HG02885 (cell line): ENCODE results near the gene DOCK9.

Source experiments
- ATAC-seq: cut with Tn5 transposase; IDR thresholded peaks from one replicate; pipeline ENCODE4 v1.9.1; 2021; ENCODE audit warnings: mild to moderate bottlenecking; ENCODE audit not compliant: unreplicated experiment, poor library complexity

Gene DOCK9

GRCh38 chr13:98951266-98951665, 26.6 kb downstream of the DOCK9 start:
- no peak for ATAC-seq

DNA sequence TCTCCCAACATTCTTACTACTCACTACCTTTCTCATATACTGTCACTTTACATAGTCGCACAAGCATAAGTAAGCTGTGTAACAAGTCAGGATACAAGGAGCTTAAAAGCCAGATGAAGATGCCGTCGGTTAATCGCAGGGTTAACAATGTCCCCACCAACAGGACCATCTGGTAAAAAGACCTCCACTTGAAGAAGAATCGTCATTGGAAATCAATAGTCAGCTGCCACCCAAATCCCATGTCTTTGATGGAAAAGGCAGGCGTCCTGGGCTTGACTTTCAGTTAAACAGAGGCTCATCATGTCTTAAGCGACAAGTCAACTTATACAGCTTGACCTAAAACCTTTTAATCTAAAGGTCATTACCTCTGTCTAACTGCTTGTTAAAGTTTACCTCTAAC, 27.2 kb downstream of the DOCK9 start:
- no peak for ATAC-seq

GRCh38 chr13:98947925-98948324, 29.9 kb downstream of the DOCK9 start:
- no peak for ATAC-seq

GRCh38 chr13:98945863-98946605, 31.8 kb downstream of the DOCK9 start:
- no peak for ATAC-seq

GRCh38 chr13:98944336-98944735, 33.5 kb downstream of the DOCK9 start:
- ATAC-seq: no peak

GRCh38 chr13:98942997-98943396, 34.9 kb downstream of the DOCK9 start:
- ATAC-seq: no peak

DNA sequence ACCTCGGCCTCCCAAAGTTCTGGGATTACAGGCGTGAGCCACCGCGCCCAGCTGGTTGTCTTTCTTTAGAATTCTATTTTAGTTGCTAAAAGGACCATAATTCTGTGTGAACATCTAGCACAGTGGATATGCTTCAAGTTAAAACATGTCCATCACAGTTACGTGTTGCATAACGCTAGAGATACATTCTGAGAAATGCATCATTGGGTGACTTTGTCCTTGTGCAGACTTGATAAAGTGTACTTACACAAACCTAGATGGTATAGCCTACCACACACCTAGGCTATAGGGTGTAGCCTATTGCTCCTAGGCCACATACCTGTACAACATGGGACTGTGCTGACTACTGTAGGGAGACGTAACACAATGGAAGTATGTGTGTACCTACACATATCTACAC, 35.4 kb downstream of the DOCK9 start:
- no peak for ATAC-seq

GRCh38 chr13:98941536-98941935, 36.3 kb downstream of the DOCK9 start:
- ATAC-seq: no peak

DNA sequence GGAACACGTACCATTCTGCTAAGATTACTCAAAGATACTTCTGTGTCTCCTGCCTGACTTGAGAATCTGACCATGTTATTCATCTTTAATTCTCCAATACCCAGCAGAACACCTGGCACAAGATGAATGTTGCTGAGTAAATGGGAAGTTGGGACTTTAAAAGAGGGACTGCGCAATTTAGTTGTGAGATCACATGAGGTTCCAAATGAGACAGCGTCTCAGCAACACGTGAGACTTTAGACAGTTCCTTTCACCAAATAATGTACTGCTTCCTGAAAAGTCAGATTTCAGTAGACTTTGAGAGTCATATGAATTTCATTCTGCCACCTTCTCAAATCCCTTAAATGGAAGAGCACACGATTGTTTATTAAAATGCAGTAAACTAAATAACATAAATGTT, 36.7 kb downstream of the DOCK9 start:
- ATAC-seq: no peak

GRCh38 chr13:98940325-98941001, 37.4 kb downstream of the DOCK9 start:
- ATAC-seq: no peak

DNA sequence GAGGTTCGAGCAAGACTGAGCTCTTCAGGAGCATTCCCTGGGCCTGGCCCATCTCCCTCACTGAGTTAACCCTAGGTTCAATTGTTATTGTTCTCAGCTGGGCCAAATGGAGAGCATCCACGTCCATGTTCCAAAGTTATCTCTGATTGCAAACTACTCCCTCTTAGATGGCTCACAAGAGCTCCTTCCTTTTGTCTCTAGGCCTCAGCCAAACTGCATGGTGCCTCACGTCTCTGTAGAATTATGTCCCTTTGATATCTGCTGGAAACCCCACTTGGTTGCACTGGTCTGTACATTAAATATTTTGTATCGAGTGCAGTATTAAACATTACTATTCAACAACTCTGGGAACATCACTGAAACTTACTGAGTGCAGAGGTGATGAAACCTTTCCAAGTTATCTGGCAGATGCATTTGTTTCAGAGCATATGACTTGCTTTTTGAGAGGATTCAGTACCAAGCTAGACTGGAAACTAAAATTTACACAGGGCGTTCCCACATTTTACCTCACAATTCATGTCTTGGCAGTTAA, 38.1 kb downstream of the DOCK9 start:
- ATAC-seq: no peak

- no peak for ATAC-seq
Measured at GRCh38 chr13:98938801-98939200, 39.1 kb downstream of the DOCK9 start.

GRCh38 chr13:98937911-98938381, 39.9 kb downstream of the DOCK9 start:
- ATAC-seq: no peak

DNA sequence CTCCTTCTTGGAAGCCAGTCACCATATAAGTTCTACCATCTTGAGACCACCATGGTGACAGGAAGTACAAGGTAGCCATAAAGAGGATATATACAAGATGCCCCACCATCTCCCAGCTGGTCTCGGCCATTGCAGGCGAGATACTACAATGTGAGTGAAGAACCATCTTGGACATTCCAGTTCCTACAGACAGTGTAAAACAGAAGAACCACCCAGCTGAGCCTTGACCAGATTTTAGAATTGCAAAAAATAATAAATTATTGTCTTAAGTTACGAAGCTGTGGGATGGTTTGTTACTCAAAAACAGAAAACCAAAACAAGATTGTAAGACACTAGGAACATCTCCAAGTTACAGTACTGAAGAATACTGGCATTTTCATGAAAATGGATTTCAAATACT, 43.6 kb downstream of the DOCK9 start:
- ATAC-seq: no peak

GRCh38 chr13:98930151-98930591, 47.7 kb downstream of the DOCK9 start:
- no peak for ATAC-seq

- ATAC-seq: no peak
Measured at GRCh38 chr13:98927951-98928927, 49.6 kb downstream of the DOCK9 start.

- ATAC-seq: no peak
Measured at GRCh38 chr13:98925949-98926348, 51.9 kb downstream of the DOCK9 start.

- no peak for ATAC-seq
Measured at GRCh38 chr13:98923641-98924397, 54.0 kb downstream of the DOCK9 start.

DNA sequence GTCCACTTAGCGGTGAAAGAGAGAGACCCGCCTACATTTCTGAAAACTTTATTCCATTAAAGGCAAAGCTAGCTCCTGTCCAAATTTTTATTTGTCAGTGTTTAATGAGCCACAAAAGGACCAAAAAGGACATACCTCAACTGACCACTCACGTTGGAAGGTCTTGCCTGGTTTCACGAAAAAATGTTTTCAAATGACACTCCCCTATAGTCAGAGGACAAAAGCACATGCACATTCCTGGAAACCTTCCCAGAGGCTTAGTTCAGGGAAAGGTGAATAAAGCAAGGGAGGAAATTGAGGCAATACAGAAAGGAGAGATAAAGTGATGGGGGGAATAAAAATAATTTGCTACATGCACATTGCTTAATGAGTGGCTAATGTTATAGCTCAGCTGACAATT, 55.6 kb downstream of the DOCK9 start:
- ATAC-seq: no peak

DNA sequence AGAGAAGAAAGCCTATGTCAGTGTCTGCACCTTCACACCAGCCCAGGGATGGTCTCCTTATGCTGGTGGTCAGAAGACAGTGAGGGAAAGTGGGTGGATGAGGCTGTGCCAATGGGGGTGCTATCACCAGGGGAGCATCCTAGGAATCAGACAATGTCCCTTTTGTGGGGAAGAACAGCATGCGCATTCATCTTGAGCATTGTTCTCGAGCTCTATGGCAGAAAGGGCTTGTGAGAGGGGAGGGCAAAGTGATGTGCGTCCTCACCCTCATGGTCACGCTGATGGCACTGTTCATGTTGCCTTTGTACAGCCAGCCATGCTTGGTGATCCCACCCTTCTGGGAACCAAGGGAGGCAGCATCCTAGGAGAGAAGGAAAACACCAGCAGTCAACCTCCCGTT, 56.1 kb downstream of the DOCK9 start:
- ATAC-seq: no peak
